C4-2B (cell line): ENCODE results near the gene SAMD4B.

Source experiments
- H3K27ac ChIP-seq: fragments of 450-650 bp; 2 replicates; pipeline ENCODE4 v1.5.1; 2017
- CTCF ChIP-seq: fragments of 450-650 bp; conservative IDR thresholded peaks from 2 replicates; pipeline ENCODE4 v1.5.1; 2017; ENCODE audit warnings: mild to moderate bottlenecking
- ZFX ChIP-seq: fragments of 450-650 bp; IDR thresholded peaks from 2 replicates; pipeline ENCODE4 v1.6.1; 2017

The SAMD4B gene

GRCh38 chr19:39379865-39380396 lies 37.7 kb downstream of the SAMD4B start:
- TF ChIP-seq ZFX (no peak), CTCF (no peak)

GRCh38 chr19:39380521-39381502 lies 38.6 kb downstream of the SAMD4B start:
- no peak overlapping the region for H3K27ac ChIP-seq
- TF ChIP-seq ZFX (no peak), CTCF (no peak)

More at GRCh38 chr19:39379865-39380396, 37.7 kb downstream of the SAMD4B start:
- no peak overlapping the region for H3K27ac ChIP-seq

GRCh38 chr19:39381910-39382611 lies 39.8 kb downstream of the SAMD4B start:
- no peak overlapping the region for H3K27ac ChIP-seq
- TF ChIP-seq ZFX (no peak), CTCF (no peak)

GRCh38 chr19:39382991-39383828 lies 41.0 kb downstream of the SAMD4B start:
- TF ChIP-seq ZFX: no peak
- no peak for TF ChIP-seq CTCF
- no peak overlapping the region for H3K27ac ChIP-seq

- TF ChIP-seq CTCF (no peak), ZFX (no peak)
- no peak overlapping the region for H3K27ac ChIP-seq
Observed at GRCh38 chr19:39384839-39385568, 42.8 kb downstream of the SAMD4B start.

GRCh38 chr19:39385629-39386411 lies 43.6 kb downstream of the SAMD4B start:
- TF ChIP-seq ZFX: no peak
- TF ChIP-seq CTCF: no peak
- no peak overlapping the region for H3K27ac ChIP-seq
